Measurements from ENCODE around the gene BSCL2.

DNA sequence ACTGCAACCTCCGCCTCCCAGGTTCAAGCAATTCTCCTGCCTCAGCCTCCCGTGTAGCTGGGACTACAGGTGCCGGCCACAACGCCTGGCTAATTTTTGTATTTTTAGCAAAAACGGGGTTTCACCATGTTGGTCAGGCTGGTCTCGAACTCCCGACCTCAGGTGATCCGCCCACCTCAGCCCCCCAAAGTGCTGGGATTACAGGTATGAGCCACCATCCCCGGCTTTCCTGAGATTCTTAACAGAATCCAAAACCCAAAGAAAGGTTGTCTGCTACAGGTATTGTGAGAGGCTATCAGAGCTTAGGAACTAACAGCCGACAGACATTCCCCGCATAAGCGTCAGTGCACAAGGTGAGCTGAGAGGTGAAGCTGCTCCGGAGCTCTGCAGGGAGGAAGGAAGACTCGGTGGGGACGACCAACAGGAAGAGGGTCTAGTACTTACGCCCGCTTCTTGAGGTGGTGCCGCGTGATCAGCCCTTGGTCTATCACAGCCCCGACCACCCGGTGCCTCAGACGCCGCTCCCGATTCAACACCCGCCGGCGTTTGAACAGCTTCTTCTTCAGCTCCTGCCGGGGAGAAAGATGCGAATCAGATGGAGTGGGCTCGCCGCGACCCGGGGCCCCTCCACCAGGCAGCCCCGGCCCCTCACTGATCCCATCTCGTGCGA lies 42.7 kb downstream of the BSCL2 start:
- TF ChIP-seq, protein P1, sequence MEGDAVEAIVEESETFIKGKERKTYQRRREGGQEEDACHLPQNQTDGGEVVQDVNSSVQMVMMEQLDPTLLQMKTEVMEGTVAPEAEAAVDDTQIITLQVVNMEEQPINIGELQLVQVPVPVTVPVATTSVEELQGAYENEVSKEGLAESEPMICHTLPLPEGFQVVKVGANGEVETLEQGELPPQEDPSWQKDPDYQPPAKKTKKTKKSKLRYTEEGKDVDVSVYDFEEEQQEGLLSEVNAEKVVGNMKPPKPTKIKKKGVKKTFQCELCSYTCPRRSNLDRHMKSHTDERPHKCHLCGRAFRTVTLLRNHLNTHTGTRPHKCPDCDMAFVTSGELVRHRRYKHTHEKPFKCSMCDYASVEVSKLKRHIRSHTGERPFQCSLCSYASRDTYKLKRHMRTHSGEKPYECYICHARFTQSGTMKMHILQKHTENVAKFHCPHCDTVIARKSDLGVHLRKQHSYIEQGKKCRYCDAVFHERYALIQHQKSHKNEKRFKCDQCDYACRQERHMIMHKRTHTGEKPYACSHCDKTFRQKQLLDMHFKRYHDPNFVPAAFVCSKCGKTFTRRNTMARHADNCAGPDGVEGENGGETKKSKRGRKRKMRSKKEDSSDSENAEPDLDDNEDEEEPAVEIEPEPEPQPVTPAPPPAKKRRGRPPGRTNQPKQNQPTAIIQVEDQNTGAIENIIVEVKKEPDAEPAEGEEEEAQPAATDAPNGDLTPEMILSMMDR (IDR thresholded peaks at IDR 0.05): no peak
- no peak for TF ChIP-seq POLR2A (IDR thresholded peaks at IDR 0.05)
